ENCODE results near the gene B3GNT3.

DNA sequence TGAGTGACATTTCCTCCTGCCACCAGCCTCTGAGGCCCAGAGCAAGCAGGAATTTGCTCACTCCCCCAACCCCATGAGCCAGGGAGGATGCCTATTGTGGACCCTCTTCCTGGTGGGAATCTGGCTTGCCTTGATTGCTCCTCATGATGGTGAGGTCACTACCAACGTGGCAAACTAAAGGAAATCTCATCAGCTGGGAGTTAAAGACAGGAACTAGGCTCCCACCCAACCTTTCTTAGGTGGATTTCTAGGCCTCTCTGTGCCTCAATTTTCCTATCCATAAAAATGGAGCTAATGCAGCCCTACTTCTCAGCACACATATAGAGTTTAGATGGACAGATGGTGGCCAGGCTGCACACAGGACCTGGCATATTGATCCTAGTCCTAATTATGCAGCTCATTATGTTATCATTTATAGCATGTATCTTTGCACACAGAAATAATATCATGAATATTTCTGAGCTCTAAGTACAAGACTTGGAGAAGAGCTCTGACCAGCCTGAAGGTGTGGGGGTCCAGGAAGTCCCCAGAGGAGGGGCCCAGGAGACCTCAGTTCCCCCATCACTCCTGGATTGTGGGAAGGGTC, 2.0 kb downstream of the B3GNT3 start:
- TF ChIP-seq POLR2AphosphoS5 (IDR thresholded peaks at IDR 0.05; ENCODE audit: low read depth, low read length), result no peak
- no peak for TF ChIP-seq POLR2A (IDR thresholded peaks at IDR 0.05; ENCODE audit: low read depth, low read length)
